ENCODE measurements around the gene TRPV2. TPM values are rescaled to one million over a fixed set of nuclear protein-coding genes. Genes with fewer than 3 reads are reported as not detected.

Gene TRPV2
- 3.2 and 7.7 TPM in 2 replicates for total RNA-seq

DNA sequence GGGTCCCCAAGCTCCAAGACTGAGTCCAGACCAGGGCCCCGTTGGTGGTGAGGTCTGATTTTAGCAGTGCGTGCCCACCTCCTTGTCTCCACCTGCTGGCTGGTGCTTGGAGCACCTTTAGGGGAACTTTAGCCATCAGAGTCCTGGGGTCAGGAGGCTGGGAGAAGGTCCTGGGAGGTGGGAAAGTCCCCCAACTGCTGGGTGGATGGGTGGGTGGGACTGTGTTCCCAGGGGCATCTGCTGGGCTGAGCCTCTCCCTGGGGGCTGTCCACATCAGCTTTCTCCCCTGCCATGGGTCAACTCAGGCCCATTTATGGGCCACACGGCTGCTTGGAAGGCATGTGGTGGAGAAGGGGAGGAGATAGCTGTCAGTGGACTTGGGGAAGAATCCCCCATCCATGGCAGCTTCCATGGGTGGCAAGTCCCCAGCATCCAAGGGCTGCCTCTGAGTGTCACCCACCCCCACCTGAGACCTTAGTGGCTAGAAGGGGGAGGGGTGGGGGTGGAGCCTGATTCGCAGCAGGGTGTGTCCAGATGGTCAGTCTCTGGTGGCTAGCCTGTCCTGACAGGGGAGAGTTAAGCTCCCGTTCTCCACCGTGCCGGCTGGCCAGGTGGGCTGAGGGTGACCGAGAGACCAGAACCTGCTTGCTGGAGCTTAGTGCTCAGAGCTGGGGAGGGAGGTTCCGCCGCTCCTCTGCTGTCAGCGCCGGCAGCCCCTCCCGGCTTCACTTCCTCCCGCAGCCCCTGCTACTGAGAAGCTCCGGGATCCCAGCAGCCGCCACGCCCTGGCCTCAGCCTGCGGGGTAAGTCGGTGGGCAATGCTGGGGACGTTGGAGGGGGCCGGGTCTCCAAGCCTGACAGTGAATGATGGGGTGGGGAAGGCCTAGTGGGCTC, at the start of gene TRPV2:
TSS of gene TRPV2 (plus strand) at position 541 of the 894 bp plus-strand sequence. CDS start 2,098 bp downstream, outside the sequence.

GRCh38 chr17:16380640-16381495, 34.5 kb upstream of the TRPV2 start, which contains the start of gene UBB:
Gene UBB (plus strand): TSS chr17:16381091. CDS start chr17:16381908, 817 bp downstream.

Other genes starting within 250 kb of the TRPV2 start
- gene NCOR1, start 200.0 kb upstream of the TRPV2 start, total RNA-seq: 41.8 and 64.3 TPM in 2 replicates
- 9.8 and 13.0 TPM in 2 replicates for gene PIGL, start 198.4 kb upstream of the TRPV2 start, total RNA-seq
- gene CENPV, start 62.1 kb upstream of the TRPV2 start, total RNA-seq: 12.8 and 21.4 TPM in 2 replicates
- 905 and 1,110 TPM in 2 replicates for gene UBB, start 34.5 kb upstream of the TRPV2 start, total RNA-seq
- gene LRRC75A, start 76.6 kb downstream of the TRPV2 start, total RNA-seq: 0.94 and 3.3 TPM in 2 replicates
- 7.6 and 7.8 TPM in 2 replicates for gene ZNF287, start 153.6 kb downstream of the TRPV2 start, total RNA-seq
- 1.9 and 2.2 TPM in 2 replicates for gene ZNF624, start 238.3 kb downstream of the TRPV2 start, total RNA-seq